ENCODE measurements around the gene DBNDD1.
"Not testable (repeated sequence)": the region's sequence is repeated elsewhere in the genome, so short reads cannot be mapped to it uniquely, and the experiment has no call there.

Gene DBNDD1

GRCh38 chr16:90010676-90011507 is 8.4 kb downstream of the DBNDD1 start:
- DNase-seq, result no peak

- no peak for DNase-seq
These were observed 9.9 kb downstream of the DBNDD1 start for GRCh38 chr16:90009172-90009899.

- peak; percentile 8 for DNase-seq
These were observed 10.5 kb downstream of the DBNDD1 start for GRCh38 chr16:90008708-90009145.

GRCh38 chr16:90007635-90008234 is 11.5 kb downstream of the DBNDD1 start:
- not testable (repeated sequence) for DNase-seq

GRCh38 chr16:90007015-90007414 is 12.2 kb downstream of the DBNDD1 start:
- DNase-seq, result no peak

- no peak for DNase-seq
These were observed 13.1 kb downstream of the DBNDD1 start for GRCh38 chr16:90005956-90006663.

- DNase-seq, result no peak
These were observed 14.7 kb downstream of the DBNDD1 start for GRCh38 chr16:90004577-90004976.

GRCh38 chr16:90002759-90003158 is 16.5 kb downstream of the DBNDD1 start:
- no peak for DNase-seq

- DNase-seq, result no peak
These were observed 17.3 kb downstream of the DBNDD1 start for GRCh38 chr16:90001761-90002503.

- DNase-seq, result no peak
These were observed 18.4 kb downstream of the DBNDD1 start for GRCh38 chr16:90000733-90001427.

GRCh38 chr16:89999831-90000574 is 19.3 kb downstream of the DBNDD1 start:
- no peak for DNase-seq

GRCh38 chr16:89996178-89996489 is 23.1 kb downstream of the DBNDD1 start:
- no peak for DNase-seq

GRCh38 chr16:89995475-89996177 is 23.6 kb downstream of the DBNDD1 start:
- peak; percentile 66 for DNase-seq

- peak; percentile 63 for DNase-seq
These were observed 24.4 kb downstream of the DBNDD1 start for GRCh38 chr16:89994721-89995474.

- no peak for DNase-seq
These were observed 24.9 kb downstream of the DBNDD1 start for GRCh38 chr16:89994389-89994720.

GRCh38 chr16:89993971-89994370 is 25.3 kb downstream of the DBNDD1 start:
- no peak for DNase-seq

- DNase-seq, result no peak
These were observed 25.9 kb downstream of the DBNDD1 start for GRCh38 chr16:89993377-89993776.

GRCh38 chr16:89990799-89991198 is 28.5 kb downstream of the DBNDD1 start:
- no peak for DNase-seq

- no peak for DNase-seq
These were observed 30.3 kb downstream of the DBNDD1 start for GRCh38 chr16:89988951-89989350.

GRCh38 chr16:89987169-89987568 is 32.1 kb downstream of the DBNDD1 start:
- no peak for DNase-seq

All from fibroblast of skin of right quadriceps (primary cell).